ENCODE results near the gene OR4C6.

OR4C6 gene

DNA sequence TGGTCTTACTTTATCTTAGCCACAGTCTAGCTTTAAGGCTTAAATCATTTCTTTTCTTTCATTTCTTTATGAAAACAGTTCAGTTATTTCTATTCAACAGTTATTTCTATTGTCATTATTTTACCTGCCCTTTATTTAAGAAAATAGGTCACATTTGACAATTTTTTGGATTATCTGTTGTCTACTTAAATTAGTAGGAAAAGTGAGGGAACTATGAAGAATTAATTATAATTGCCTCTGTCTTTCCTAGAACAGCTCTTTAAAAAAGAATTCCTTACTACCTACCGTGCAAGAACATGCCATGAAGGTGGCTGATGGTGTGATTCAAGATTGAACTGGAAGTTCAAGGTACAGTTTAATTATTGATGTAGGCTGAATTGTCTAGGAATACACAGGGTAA, at the start of gene OR4C6:
OR4C6 (plus strand) TSS at position 301 of the 400 bp plus-strand sequence. CDS start 2,966 bp downstream, outside the sequence.
- TF ChIP-seq, protein P1, sequence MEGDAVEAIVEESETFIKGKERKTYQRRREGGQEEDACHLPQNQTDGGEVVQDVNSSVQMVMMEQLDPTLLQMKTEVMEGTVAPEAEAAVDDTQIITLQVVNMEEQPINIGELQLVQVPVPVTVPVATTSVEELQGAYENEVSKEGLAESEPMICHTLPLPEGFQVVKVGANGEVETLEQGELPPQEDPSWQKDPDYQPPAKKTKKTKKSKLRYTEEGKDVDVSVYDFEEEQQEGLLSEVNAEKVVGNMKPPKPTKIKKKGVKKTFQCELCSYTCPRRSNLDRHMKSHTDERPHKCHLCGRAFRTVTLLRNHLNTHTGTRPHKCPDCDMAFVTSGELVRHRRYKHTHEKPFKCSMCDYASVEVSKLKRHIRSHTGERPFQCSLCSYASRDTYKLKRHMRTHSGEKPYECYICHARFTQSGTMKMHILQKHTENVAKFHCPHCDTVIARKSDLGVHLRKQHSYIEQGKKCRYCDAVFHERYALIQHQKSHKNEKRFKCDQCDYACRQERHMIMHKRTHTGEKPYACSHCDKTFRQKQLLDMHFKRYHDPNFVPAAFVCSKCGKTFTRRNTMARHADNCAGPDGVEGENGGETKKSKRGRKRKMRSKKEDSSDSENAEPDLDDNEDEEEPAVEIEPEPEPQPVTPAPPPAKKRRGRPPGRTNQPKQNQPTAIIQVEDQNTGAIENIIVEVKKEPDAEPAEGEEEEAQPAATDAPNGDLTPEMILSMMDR (IDR thresholded peaks at IDR 0.05; ENCODE audit: borderline replicate concordance, insufficient read depth, low read depth, low read length): no peak
- no peak within 1 kb of the TSS for H3K4me3 ChIP-seq (ENCODE audit: low read depth, low read length)

DNA sequence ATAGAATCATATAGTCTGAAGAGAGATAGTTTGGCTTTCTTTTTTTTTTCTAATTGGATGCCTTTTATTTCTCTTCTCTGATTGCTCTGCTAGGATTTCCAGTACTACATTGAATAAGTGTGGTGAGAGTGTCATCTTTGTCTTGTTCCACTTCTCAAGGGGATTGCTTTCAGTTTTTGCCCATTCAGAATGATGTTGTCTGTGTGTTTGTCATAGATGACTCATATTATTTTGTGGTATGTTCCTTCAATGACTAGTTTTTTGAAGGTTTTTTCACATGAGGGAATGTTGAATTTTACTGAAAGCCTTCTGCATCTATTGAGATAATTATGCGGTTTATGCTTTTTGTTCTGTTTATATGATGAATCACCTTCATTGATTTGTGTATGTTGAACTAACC, 37.5 kb upstream of the OR4C6 start:
- H3K4me3 ChIP-seq (ENCODE audit: low read depth, low read length): no peak overlapping the region

DNA sequence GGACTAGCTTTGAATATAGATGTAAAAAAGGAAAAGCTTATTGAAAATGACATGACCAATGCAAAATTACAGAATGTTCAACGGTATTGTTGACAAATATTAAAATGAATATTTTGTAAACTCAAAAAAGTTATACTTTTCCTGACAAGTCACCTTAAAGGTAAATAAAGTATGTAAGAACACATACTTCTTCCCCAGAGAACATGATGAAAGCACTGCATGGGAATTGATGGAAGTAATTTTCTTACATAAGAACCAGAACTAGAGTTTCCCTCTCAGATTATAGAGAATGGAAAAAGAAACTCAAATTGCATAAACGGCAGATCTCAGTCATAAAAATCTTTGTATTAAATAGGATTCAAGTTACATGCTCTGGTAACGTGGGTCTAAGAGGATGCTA, 27.2 kb upstream of the OR4C6 start, which contains the start of gene OR4P4:
OR4P4 (plus strand) TSS at position 301 of the 400 bp plus-strand sequence.
- TF ChIP-seq, protein P1 (IDR thresholded peaks at IDR 0.05; ENCODE audit: borderline replicate concordance, insufficient read depth, low read depth, low read length): no peak

More for the DNA sequence above, 37.5 kb upstream of the OR4C6 start:
- TF ChIP-seq, protein P1 (IDR thresholded peaks at IDR 0.05; ENCODE audit: borderline replicate concordance, insufficient read depth, low read depth, low read length): no peak

DNA sequence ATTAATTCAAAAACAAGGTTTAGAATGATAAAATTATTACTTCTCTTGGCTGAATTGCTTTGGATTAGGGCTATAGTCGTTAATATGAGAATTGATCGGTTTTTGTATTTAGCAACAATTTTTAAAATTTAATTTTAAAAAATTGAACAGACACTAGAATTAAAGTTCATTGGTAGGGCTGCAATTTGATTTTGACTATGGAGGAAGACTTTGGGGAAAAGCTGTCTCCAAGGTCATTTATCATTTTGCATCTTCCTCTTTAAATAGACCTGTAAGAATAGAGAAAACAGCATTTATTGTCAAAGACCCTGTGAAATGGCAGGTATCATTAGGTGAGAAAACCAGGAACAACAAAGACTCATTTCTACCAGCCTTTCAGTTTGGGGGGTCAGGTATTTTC, 14.0 kb upstream of the OR4C6 start, which contains the start of gene OR4S2:
OR4S2 (plus strand) TSS at position 301 of the 400 bp plus-strand sequence. CDS start 2,577 bp downstream, outside the sequence.
- no peak within 1 kb of the TSS for H3K4me3 ChIP-seq (ENCODE audit: low read depth, low read length)
- TF ChIP-seq, protein P1 (IDR thresholded peaks at IDR 0.05; ENCODE audit: borderline replicate concordance, insufficient read depth, low read depth, low read length): no peak

More for the DNA sequence above, 27.2 kb upstream of the OR4C6 start, which contains the start of gene OR4P4:
- no peak within 1 kb of the TSS for H3K4me3 ChIP-seq (ENCODE audit: low read depth, low read length)

DNA sequence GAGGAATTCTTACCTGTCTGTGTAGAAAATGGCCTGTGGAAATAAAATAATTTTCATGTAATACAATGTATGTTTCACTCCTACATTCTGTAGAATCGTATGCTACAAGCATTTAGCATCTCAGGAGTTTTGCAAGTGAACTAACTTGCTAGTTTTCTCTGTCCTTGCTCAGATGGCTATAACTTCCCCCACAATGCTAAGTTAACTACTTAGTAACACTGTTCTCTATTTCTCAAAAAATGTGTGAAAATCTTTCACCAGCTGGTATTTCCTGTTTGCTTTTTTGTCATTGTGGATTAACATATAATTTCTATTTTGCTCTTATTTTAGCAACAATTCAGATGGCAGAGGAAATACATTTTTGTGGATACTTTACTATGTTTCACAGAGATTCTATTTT, 9.4 kb upstream of the OR4C6 start:
- TF ChIP-seq, protein P1 (IDR thresholded peaks at IDR 0.05; ENCODE audit: borderline replicate concordance, insufficient read depth, low read depth, low read length): no peak
- H3K4me3 ChIP-seq (ENCODE audit: low read depth, low read length): no peak overlapping the region

DNA sequence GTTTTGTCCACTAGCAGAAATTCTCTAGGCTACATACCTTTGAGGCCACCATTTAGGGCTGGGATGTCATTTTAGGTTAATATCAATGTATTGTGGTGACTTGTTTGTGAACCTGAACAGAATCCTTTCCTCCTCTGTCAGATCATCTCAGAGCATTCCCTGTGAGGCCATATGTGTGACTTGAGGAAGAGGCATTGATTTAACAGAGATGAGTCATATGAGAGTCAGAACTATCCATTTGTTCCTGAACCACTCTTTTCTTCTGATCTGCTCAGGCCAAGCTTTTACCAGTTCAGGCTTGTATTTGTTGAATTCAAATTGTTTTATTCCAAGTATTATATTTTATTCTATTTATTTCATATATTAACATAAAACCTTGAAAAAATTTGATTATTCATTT, 6.9 kb upstream of the OR4C6 start:
- TF ChIP-seq, protein P1 (IDR thresholded peaks at IDR 0.05; ENCODE audit: borderline replicate concordance, insufficient read depth, low read depth, low read length): no peak
- H3K4me3 ChIP-seq (ENCODE audit: low read depth, low read length): no peak overlapping the region

DNA sequence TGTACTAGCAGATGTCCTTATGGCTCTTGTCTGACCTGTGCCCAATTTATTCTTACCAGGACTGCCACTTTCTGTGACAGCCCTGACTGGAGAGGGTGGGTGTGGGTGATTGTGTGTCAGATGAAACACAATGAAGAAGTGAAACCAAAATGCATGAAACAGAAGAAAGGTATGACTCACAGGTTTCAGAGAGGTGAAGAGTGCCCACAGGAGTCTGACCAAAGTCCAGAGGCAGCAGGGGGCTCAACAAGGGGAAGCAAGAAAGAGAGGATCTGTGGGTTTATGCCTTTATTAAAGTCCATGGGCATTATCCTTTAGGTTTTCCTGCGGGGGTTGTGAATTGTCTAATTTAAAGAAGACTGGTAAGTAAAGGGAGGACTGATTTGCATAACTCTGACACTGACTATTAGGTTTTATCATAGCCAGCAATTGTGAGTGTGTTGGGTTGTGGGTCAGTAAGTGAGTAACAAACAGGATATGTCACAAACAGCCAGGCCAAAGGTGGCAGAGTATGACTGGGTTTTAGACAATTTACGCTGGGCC, 3.9 kb upstream of the OR4C6 start:
- TF ChIP-seq, protein P1 (IDR thresholded peaks at IDR 0.05; ENCODE audit: borderline replicate concordance, insufficient read depth, low read depth, low read length): no peak
- no peak overlapping the region for H3K4me3 ChIP-seq (ENCODE audit: low read depth, low read length)

All from GM12875 (cell line).